Measurements from ENCODE around the gene DCAF8.
A peak's percentile ranks its signal among the peaks of the same experiment; 100 is the strongest.

Gene DCAF8

GRCh38 chr1:160197231-160197630, 65.1 kb downstream of the DCAF8 start:
- Histone ChIP-seq H3K79me2 (ENCODE audit: insufficient read depth, low read depth) (no peaks in the 10 kb centered on the region), H2AFZ (ENCODE audit: low read depth) (no peak overlapping the region), H4K20me1 (ENCODE audit: insufficient read depth) (no peaks in the 10 kb centered on the region), H3K36me3 (ENCODE audit: insufficient read depth) (no peaks in the 10 kb centered on the region), H3K27ac (no peak overlapping the region), H3K4me2 (no peak overlapping the region; the same call in 1 of the 2 replicates), H3K9ac (no peak overlapping the region), H3K27me3 (ENCODE audit: insufficient read depth, low read depth) (no peaks in the 10 kb centered on the region), H3K4me3 (IDR thresholded peaks at IDR 0.05; ENCODE audit: insufficient read depth, low read depth, low read length) (no peak overlapping the region), H3K4me1 (ENCODE audit: low read depth, poor library complexity, severe bottlenecking) (peaks cover 37% of the 10 kb centered on the region)
- TF ChIP-seq CTCF (conservative IDR thresholded peaks at IDR 0.05; ENCODE audit: low read depth, low read length), result no peak

- Histone ChIP-seq H2AFZ (ENCODE audit: low read depth) (peak overlapping the region; percentile 8; the same call in 1 of the 2 replicates), H3K4me2 (peak overlapping the region; percentile 42), H3K79me2 (ENCODE audit: insufficient read depth, low read depth) (no peaks in the 10 kb centered on the region), H3K9ac (no peak overlapping the region), H4K20me1 (ENCODE audit: insufficient read depth) (no peaks in the 10 kb centered on the region), H3K27ac (no peak overlapping the region; the same call in 1 of the 2 replicates), H3K4me1 (ENCODE audit: low read depth, poor library complexity, severe bottlenecking) (peaks cover 37% of the 10 kb centered on the region), H3K27me3 (ENCODE audit: insufficient read depth, low read depth) (no peaks in the 10 kb centered on the region), H3K4me3 (IDR thresholded peaks at IDR 0.05; ENCODE audit: insufficient read depth, low read depth, low read length) (peak overlapping the region; percentile 82), H3K36me3 (ENCODE audit: insufficient read depth) (no peaks in the 10 kb centered on the region)
- no peak for TF ChIP-seq CTCF (conservative IDR thresholded peaks at IDR 0.05; ENCODE audit: low read depth, low read length)
Measured at GRCh38 chr1:160196143-160196542, 66.2 kb downstream of the DCAF8 start.

- TF ChIP-seq CTCF (conservative IDR thresholded peaks at IDR 0.05; ENCODE audit: low read depth, low read length), result no peak
- Histone ChIP-seq H3K27ac (no peak overlapping the region), H3K4me2 (no peak overlapping the region), H3K4me3 (IDR thresholded peaks at IDR 0.05; ENCODE audit: insufficient read depth, low read depth, low read length) (no peak overlapping the region), H4K20me1 (ENCODE audit: insufficient read depth) (no peaks in the 10 kb centered on the region), H3K79me2 (ENCODE audit: insufficient read depth, low read depth) (no peaks in the 10 kb centered on the region), H2AFZ (ENCODE audit: low read depth) (no peak overlapping the region), H3K36me3 (ENCODE audit: insufficient read depth) (no peaks in the 10 kb centered on the region), H3K4me1 (ENCODE audit: low read depth, poor library complexity, severe bottlenecking) (peaks cover 37% of the 10 kb centered on the region), H3K27me3 (ENCODE audit: insufficient read depth, low read depth) (no peaks in the 10 kb centered on the region), H3K9ac (no peak overlapping the region)
Measured at GRCh38 chr1:160194737-160195059, 67.7 kb downstream of the DCAF8 start.

GRCh38 chr1:160193832-160194736, 68.3 kb downstream of the DCAF8 start:
- H4K20me1 ChIP-seq (ENCODE audit: insufficient read depth), result no peaks in the 10 kb centered on the region
- no peak overlapping the region for H3K9ac ChIP-seq
- H3K79me2 ChIP-seq (ENCODE audit: insufficient read depth, low read depth), result no peaks in the 10 kb centered on the region
- TF ChIP-seq CTCF (conservative IDR thresholded peaks at IDR 0.05; ENCODE audit: low read depth, low read length), result 0 out of 2 replicates have a peak, but pooled peaks have one; percentile 4
- H3K4me1 ChIP-seq (ENCODE audit: low read depth, poor library complexity, severe bottlenecking), result peaks cover 37% of the 10 kb centered on the region
- H3K27me3 ChIP-seq (ENCODE audit: insufficient read depth, low read depth), result no peaks in the 10 kb centered on the region
- no peaks in the 10 kb centered on the region for H3K36me3 ChIP-seq (ENCODE audit: insufficient read depth)
- no peak overlapping the region for H3K27ac ChIP-seq
- peak overlapping the region; percentile 66; the same call in 1 of the 2 replicates for H2AFZ ChIP-seq (ENCODE audit: low read depth)
- no peak overlapping the region for H3K4me2 ChIP-seq
- H3K4me3 ChIP-seq (IDR thresholded peaks at IDR 0.05; ENCODE audit: insufficient read depth, low read depth, low read length), result no peak overlapping the region

Data from KMS-11 (cell line).